NCI-H1048 (cell line): ENCODE data around the gene LMOD1.
"Not testable (repeated sequence)": the region's sequence is repeated elsewhere in the genome, so short reads cannot be mapped to it uniquely, and the experiment has no call there.

Experiments used
- DNase-seq: peaks from one replicate; lab custom pipeline; 2025; lab: John Stamatoyannopoulos, UW

LMOD1 gene

GRCh38 chr1:201859424-201859823, 86.9 kb downstream of the LMOD1 start:
- no peak for DNase-seq

- DNase-seq, result not testable (repeated sequence)
These were observed 89.6 kb downstream of the LMOD1 start for GRCh38 chr1:201856722-201857121.

GRCh38 chr1:201851949-201852348, 94.4 kb downstream of the LMOD1 start:
- no peak for DNase-seq

GRCh38 chr1:201850053-201850397, 96.3 kb downstream of the LMOD1 start:
- DNase-seq, result no peak

- DNase-seq, result no peak
These were observed 96.8 kb downstream of the LMOD1 start for GRCh38 chr1:201849372-201850052.

- no peak for DNase-seq
These were observed 98.1 kb downstream of the LMOD1 start for GRCh38 chr1:201848230-201848629.

GRCh38 chr1:201847150-201847549, 99.2 kb downstream of the LMOD1 start:
- no peak for DNase-seq
